GM23248 (cell line): Measurements from ENCODE around the gene SULT1E1. TPM values are rescaled to one million over a fixed set of nuclear protein-coding genes. Genes with fewer than 3 reads are reported as not detected.

Source experiments
- DNase-seq: peaks from one replicate; pipeline ENCODE4 v3.0.0-alpha.2; 2015
- H2AFZ ChIP-seq: fragments of 200-600 bp; sonication (generic); 2 replicates; pipeline ENCODE4 v1.6.1; 2016; ENCODE audit warnings: antibody characterized with exemption
- H3F3A ChIP-seq: fragments of 200-600 bp; sonication (generic); 2 replicates; pipeline ENCODE4 v1.6.1; 2016; ENCODE audit warnings: mild to moderate bottlenecking, antibody characterized with exemption, mixed run types; ENCODE audit not compliant: insufficient read depth
- H3K27ac ChIP-seq: fragments of 200-600 bp; sonication (generic); 2 replicates; pipeline ENCODE4 v1.5.1; 2016; ENCODE audit warnings: mild to moderate bottlenecking
- H3K27me3 ChIP-seq: fragments of 200-600 bp; sonication (generic); replicated peaks from 2 replicates; pipeline ENCODE4 v1.6.1; 2016; ENCODE audit warnings: mild to moderate bottlenecking; ENCODE audit not compliant: insufficient read depth
- H3K36me3 ChIP-seq: fragments of 200-600 bp; sonication (generic); 2 replicates; pipeline ENCODE4 v1.6.1; 2016; ENCODE audit warnings: low read depth, mild to moderate bottlenecking
- H3K4me1 ChIP-seq: fragments of 200-600 bp; sonication (generic); 2 replicates; pipeline ENCODE4 v1.6.1; 2016; ENCODE audit warnings: mild to moderate bottlenecking; ENCODE audit not compliant: insufficient read depth
- H3K4me2 ChIP-seq: fragments of 200-600 bp; sonication (generic); one replicate; pipeline ENCODE4 v1.6.1; 2016; ENCODE audit warnings: mild to moderate bottlenecking; ENCODE audit not compliant: unreplicated experiment
- H3K4me3 ChIP-seq: fragments of 200-600 bp; sonication (generic); 2 replicates; pipeline ENCODE4 v1.5.1; 2016; ENCODE audit warnings: mild to moderate bottlenecking
- H3K79me2 ChIP-seq: fragments of 200-600 bp; sonication (generic); 2 replicates; pipeline ENCODE4 v1.6.1; 2016; ENCODE audit warnings: mild to moderate bottlenecking; ENCODE audit not compliant: insufficient read depth
- H3K9ac ChIP-seq: fragments of 200-600 bp; sonication (generic); 2 replicates; pipeline ENCODE4 v1.6.1; 2016; ENCODE audit warnings: mild to moderate bottlenecking
- H3K9me2 ChIP-seq: fragments of 200-600 bp; sonication (generic); 2 replicates; pipeline ENCODE4 v1.6.1; 2016; ENCODE audit warnings: mixed run types, mild to moderate bottlenecking, moderate library complexity; ENCODE audit not compliant: insufficient read depth
- H3K9me3 ChIP-seq: fragments of 200-600 bp; sonication (generic); one replicate; pipeline ENCODE4 v1.6.1; 2017; ENCODE audit warnings: low read depth
- H4K20me1 ChIP-seq: fragments of 200-600 bp; sonication (generic); 2 replicates; pipeline ENCODE4 v1.6.0; 2016; ENCODE audit not compliant: insufficient read depth
- EZH2 ChIP-seq: fragments of 200-600 bp; sonication (generic); IDR thresholded peaks from 2 replicates; pipeline ENCODE4 v1.6.1; 2018; ENCODE audit warnings: antibody characterized with exemption, mild to moderate bottlenecking; ENCODE audit not compliant: insufficient read depth, poor library complexity, severe bottlenecking
- EZH2phosphoT487 ChIP-seq: fragments of 200-600 bp; sonication (generic); IDR thresholded peaks from 2 replicates; pipeline ENCODE4 v1.6.1; 2018; ENCODE audit warnings: antibody characterized with exemption, moderate library complexity, mild to moderate bottlenecking, low read depth; ENCODE audit not compliant: insufficient read depth
- WGBS, 2 experiments: methylation state at CpG; one replicate each; pipeline ENCODE4 v1.1.6; 2015 to 2017; ENCODE audit warnings: low lambda C conversion rate in 2 of 2, low coverage in 1 of 2; ENCODE audit errors: missing lambda C conversion rate in 2 of 2; 5-methylcytosine and 5-hydroxymethylcytosine counted together
- in situ Hi-C: fragments of 300-500 bp; cut with MboI; formaldehyde crosslinking; loops from 2 replicates; pipeline ENCODE4 v1.15.0; 2020
- polyA plus RNA-seq: library from polyadenylated mRNA; unstranded; fragments of >200 nt; fragmentation: Nextera tagmentation; extraction: Ambion mirVana; gene quantifications from 2 replicates; pipeline ENCODE4 v1.2.1, GENCODE V29; 2016
- total RNA-seq: library from RNA; depleted of rRNA; stranded (reverse); fragments of >200 nt; shearing (Covaris generic); gene quantifications from 2 replicates; pipeline ENCODE4 v1.2.3, GENCODE V29; 2014; rRNA removed

The SULT1E1 gene
- total and polyA plus RNA-seq, 2 experiments from 2014 or later, result not detected

- TF ChIP-seq EZH2 (no peak), EZH2phosphoT487 (no peak)
- WGBS, 2 experiments, result 87 to 98% methylated on average over 1 of the region's 1 CpG
- H3K4me3 ChIP-seq, result no peak overlapping the region
- H3K4me1 ChIP-seq, result no peaks in the 10 kb centered on the region
- H3F3A ChIP-seq, result no peaks in the 10 kb centered on the region
- no peak overlapping the region for H3K9ac ChIP-seq
- no peak overlapping the region for H3K4me2 ChIP-seq
- H3K27ac ChIP-seq, result no peak overlapping the region
- no peak for DNase-seq
- no peaks in the 10 kb centered on the region for H3K9me2 ChIP-seq
- H4K20me1 ChIP-seq, result no peaks in the 10 kb centered on the region
- in situ Hi-C loops, result no loop called here
- H3K36me3 ChIP-seq, result no peaks in the 10 kb centered on the region
- no peaks in the 10 kb centered on the region for H3K9me3 ChIP-seq
- no peaks in the 10 kb centered on the region for H3K27me3 ChIP-seq
- no peak overlapping the region for H2AFZ ChIP-seq
- no peaks in the 10 kb centered on the region for H3K79me2 ChIP-seq
These were observed 48.8 kb downstream of the SULT1E1 start for GRCh38 chr4:69811166-69811565.

GRCh38 chr4:69800599-69800998 lies 59.3 kb downstream of the SULT1E1 start:
- TF ChIP-seq EZH2, result no peak
- no peak for TF ChIP-seq EZH2phosphoT487

GRCh38 chr4:69799337-69799736 lies 60.6 kb downstream of the SULT1E1 start:
- Histone ChIP-seq H3K4me2 (no peak overlapping the region), H3K79me2 (no peaks in the 10 kb centered on the region), H3K4me1 (peaks cover 15% of the 10 kb centered on the region), H3K4me3 (no peak overlapping the region), H2AFZ (no peak overlapping the region), H3K9me2 (no peaks in the 10 kb centered on the region), H3K9ac (no peak overlapping the region), H4K20me1 (no peaks in the 10 kb centered on the region), H3F3A (no peaks in the 10 kb centered on the region), H3K27me3 (no peaks in the 10 kb centered on the region), H3K9me3 (peaks cover 2% of the 10 kb centered on the region), H3K27ac (no peak overlapping the region), H3K36me3 (no peaks in the 10 kb centered on the region)
- no peak for DNase-seq
- in situ Hi-C loops, result no loop called here
- WGBS, 2 experiments, result 89% methylated on average over 3 of the region's 3 CpGs
- TF ChIP-seq EZH2 (no peak), EZH2phosphoT487 (no peak)

More at GRCh38 chr4:69800599-69800998, 59.3 kb downstream of the SULT1E1 start:
- H3K4me2 ChIP-seq, result peak overlapping the region; percentile 78
- H3F3A ChIP-seq, result no peaks in the 10 kb centered on the region
- no peaks in the 10 kb centered on the region for H3K36me3 ChIP-seq
- H3K9me3 ChIP-seq, result peaks cover 2% of the 10 kb centered on the region
- H2AFZ ChIP-seq, result peak overlapping the region; percentile 68
- peak; percentile 80 for DNase-seq
- H3K27me3 ChIP-seq, result no peaks in the 10 kb centered on the region
- H3K9ac ChIP-seq, result peak overlapping the region; percentile 26; the same call in 1 of the 2 replicates
- H3K27ac ChIP-seq, result peak overlapping the region; percentile 52
- H3K4me3 ChIP-seq, result peak overlapping the region; percentile 52
- no peaks in the 10 kb centered on the region for H3K9me2 ChIP-seq
- H3K4me1 ChIP-seq, result peaks cover 15% of the 10 kb centered on the region
- in situ Hi-C loops, result no loop called here
- WGBS, 2 experiments, result 0 to 9% methylated on average over 1 of the region's 1 CpG
- H4K20me1 ChIP-seq, result no peaks in the 10 kb centered on the region
- no peaks in the 10 kb centered on the region for H3K79me2 ChIP-seq

- H3K36me3 ChIP-seq, result no peaks in the 10 kb centered on the region
- H3K4me2 ChIP-seq, result no peak overlapping the region
- H3K9ac ChIP-seq, result no peak overlapping the region
- TF ChIP-seq EZH2phosphoT487 (no peak), EZH2 (no peak)
- DNase-seq, result no peak
- no peaks in the 10 kb centered on the region for H3K27me3 ChIP-seq
- H3K79me2 ChIP-seq, result no peaks in the 10 kb centered on the region
- in situ Hi-C loops, result no loop called here
- H3F3A ChIP-seq, result no peaks in the 10 kb centered on the region
- no peak overlapping the region for H3K27ac ChIP-seq
- no peaks in the 10 kb centered on the region for H4K20me1 ChIP-seq
- no peaks in the 10 kb centered on the region for H3K9me3 ChIP-seq
- H3K9me2 ChIP-seq, result no peaks in the 10 kb centered on the region
- H2AFZ ChIP-seq, result no peak overlapping the region
- no peak overlapping the region for H3K4me3 ChIP-seq
- H3K4me1 ChIP-seq, result no peaks in the 10 kb centered on the region
These were observed 66.2 kb downstream of the SULT1E1 start for GRCh38 chr4:69793732-69794131.

Other genes starting within 250 kb of the SULT1E1 start
- not detected in 2 replicates for gene UGT2A2, start 220.5 kb downstream of the SULT1E1 start, total RNA-seq
- gene UGT2A2, start 220.5 kb downstream of the SULT1E1 start, polyA plus RNA-seq, result not detected in 2 replicates
- not detected in 2 replicates for gene UGT2A1, start 206.9 kb downstream of the SULT1E1 start, total RNA-seq
- gene UGT2A1, start 206.9 kb downstream of the SULT1E1 start, polyA plus RNA-seq, result not detected in 2 replicates
- gene SULT1B1, start 99.5 kb downstream of the SULT1E1 start, total RNA-seq, result 2.6 TPM in 1 of 2 replicates, not detected in the other
- gene SULT1B1, start 99.5 kb downstream of the SULT1E1 start, polyA plus RNA-seq, result 0.10 and 0.11 TPM in 2 replicates
- gene CSN1S1, start 70.9 kb upstream of the SULT1E1 start, total RNA-seq, result not detected in 2 replicates
- not detected in 2 replicates for gene CSN1S1, start 70.9 kb upstream of the SULT1E1 start, polyA plus RNA-seq
- not detected in 2 replicates for gene CSN2, start 105.6 kb upstream of the SULT1E1 start, total RNA-seq
- gene CSN2, start 105.6 kb upstream of the SULT1E1 start, polyA plus RNA-seq, result not detected in 2 replicates
- gene STATH, start 135.8 kb upstream of the SULT1E1 start, total RNA-seq, result not detected in 2 replicates
- gene STATH, start 135.8 kb upstream of the SULT1E1 start, polyA plus RNA-seq, result not detected in 2 replicates
- not detected in 2 replicates for gene HTN3, start 168.3 kb upstream of the SULT1E1 start, total RNA-seq
- not detected in 2 replicates for gene HTN3, start 168.3 kb upstream of the SULT1E1 start, polyA plus RNA-seq
- not detected in 2 replicates for gene HTN1, start 190.3 kb upstream of the SULT1E1 start, total RNA-seq
- not detected in 2 replicates for gene HTN1, start 190.3 kb upstream of the SULT1E1 start, polyA plus RNA-seq